Measurements from ENCODE around the gene SAMD4A. TPM values are rescaled to one million over a fixed set of nuclear protein-coding genes. Genes with fewer than 3 reads are reported as not detected.

Gene SAMD4A
- total RNA-seq, 2 donors from 2014 or later = 11.2 to 15.3 TPM

GRCh38 chr14:54737132-54737711 lies 170.3 kb downstream of the SAMD4A start:
- Histone ChIP-seq H3K36me3 (replicated peaks in 1 of 2; ENCODE audit: insufficient read depth in 1 of 2, low read depth in 2 of 2) (no peaks in the 10 kb centered on the region), H3K4me3 (no peak overlapping the region), H3K27ac (no peak overlapping the region), H3K9me3 (no peaks in the 10 kb centered on the region), H3K4me1 (no peaks in the 10 kb centered on the region), H3K27me3 (no peaks in the 10 kb centered on the region)
- WGBS, 2 donors = 73 to 84% methylated on average over 5 of the region's 5 CpGs
- no peak for ATAC-seq
- no peak for TF ChIP-seq POLR2A (IDR thresholded peaks at IDR 0.05)
- no peak for TF ChIP-seq CTCF (IDR thresholded peaks at IDR 0.05)
- intact Hi-C loops (cut with DNase I) = no loop called here
- no peak for DNase-seq

GRCh38 chr14:54738009-54738408 lies 171.1 kb downstream of the SAMD4A start:
- intact Hi-C loops (cut with DNase I) = no loop called here
- no peaks in the 10 kb centered on the region for H3K9me3 ChIP-seq
- no peaks in the 10 kb centered on the region for H3K4me1 ChIP-seq
- H3K4me3 ChIP-seq = no peak overlapping the region
- ATAC-seq (no peak), DNase-seq (peak in 1 of 4 donors; percentile 16)
- 81 to 90% methylated on average over 4 of the region's 4 CpGs for WGBS, 2 donors
- no peak overlapping the region for H3K27ac ChIP-seq
- H3K27me3 ChIP-seq = no peaks in the 10 kb centered on the region
- TF ChIP-seq CTCF (IDR thresholded peaks at IDR 0.05) (no peak), POLR2A (IDR thresholded peaks at IDR 0.05) (no peak)
- H3K36me3 ChIP-seq (replicated peaks in 1 of 2; ENCODE audit: insufficient read depth in 1 of 2, low read depth in 2 of 2) = no peaks in the 10 kb centered on the region

GRCh38 chr14:54739514-54739913 lies 172.6 kb downstream of the SAMD4A start:
- intact Hi-C loops (cut with DNase I) = no loop called here
- no peak overlapping the region for H3K27ac ChIP-seq
- H3K4me3 ChIP-seq = no peak overlapping the region
- ATAC-seq (no peak), DNase-seq (no peak)
- no peak for TF ChIP-seq POLR2A (IDR thresholded peaks at IDR 0.05)
- no peak for TF ChIP-seq CTCF (IDR thresholded peaks at IDR 0.05)
- no peaks in the 10 kb centered on the region for H3K9me3 ChIP-seq
- 84 to 92% methylated on average over 7 of the region's 7 CpGs for WGBS, 2 donors
- no peaks in the 10 kb centered on the region for H3K27me3 ChIP-seq
- H3K4me1 ChIP-seq = no peaks in the 10 kb centered on the region
- no peaks in the 10 kb centered on the region for H3K36me3 ChIP-seq (replicated peaks in 1 of 2; ENCODE audit: insufficient read depth in 1 of 2, low read depth in 2 of 2)

GRCh38 chr14:54742492-54743350 lies 175.8 kb downstream of the SAMD4A start:
- 84 to 85% methylated on average over 5 of the region's 5 CpGs for WGBS, 2 donors
- Histone ChIP-seq H3K36me3 (replicated peaks in 1 of 2; ENCODE audit: insufficient read depth in 1 of 2, low read depth in 2 of 2) (no peaks in the 10 kb centered on the region), H3K4me1 (no peaks in the 10 kb centered on the region), H3K4me3 (no peak overlapping the region), H3K9me3 (no peaks in the 10 kb centered on the region), H3K27me3 (no peaks in the 10 kb centered on the region), H3K27ac (no peak overlapping the region)
- DNase-seq (no peak), ATAC-seq (no peak)
- TF ChIP-seq CTCF (IDR thresholded peaks at IDR 0.05) (no peak), POLR2A (IDR thresholded peaks at IDR 0.05) (no peak)
- intact Hi-C loops (cut with DNase I) = no loop called here
